Right renal cortex interstitium (tissue), 3 donors: ENCODE measurements around the gene HYAL2. TPM values are rescaled to one million over a fixed set of nuclear protein-coding genes. Genes with fewer than 3 reads are reported as not detected.
"Not testable (repeated sequence)": the region's sequence is repeated elsewhere in the genome, so short reads cannot be mapped to it uniquely, and the experiment has no call there.

ENCODE experiments used
- DNase-seq, 3 donors: peaks; one replicate each; pipeline ENCODE4 v3.0.0-alpha.2; 2013; ENCODE audit warnings: low read depth in 3 of 3, low spot score in 2 of 3
- polyA plus RNA-seq, 3 donors: library from polyadenylated mRNA; unstranded; fragments of 120-200 nt; gene quantifications; one replicate each; pipeline ENCODE4 v1.2.1, GENCODE V29; 2013; ENCODE audit not compliant: insufficient read length in 3 of 3

Gene HYAL2
- polyA plus RNA-seq, 3 donors = 62.7 to 74.3 (median 70.7) TPM

DNA sequence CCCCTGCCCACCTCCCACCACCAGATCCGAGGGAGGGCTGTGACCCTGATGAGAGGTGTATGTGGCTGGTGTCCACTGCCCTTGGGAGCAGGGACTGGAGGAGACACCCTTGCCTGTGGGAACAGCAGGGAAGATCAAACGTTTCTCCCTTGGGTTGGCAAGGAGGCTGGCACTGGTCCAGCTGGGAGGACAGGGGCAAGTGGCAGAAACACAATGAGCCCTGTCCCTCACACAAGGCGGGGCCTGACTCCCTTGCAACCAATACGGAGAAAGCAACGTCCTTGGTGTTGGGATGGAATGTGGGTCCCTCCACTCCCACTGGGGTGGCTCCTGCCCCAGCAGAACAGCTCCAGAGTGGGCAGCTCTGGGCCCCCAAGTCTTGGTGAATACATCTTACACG is 5.2 kb downstream of the HYAL2 start:
- no peak for DNase-seq

DNA sequence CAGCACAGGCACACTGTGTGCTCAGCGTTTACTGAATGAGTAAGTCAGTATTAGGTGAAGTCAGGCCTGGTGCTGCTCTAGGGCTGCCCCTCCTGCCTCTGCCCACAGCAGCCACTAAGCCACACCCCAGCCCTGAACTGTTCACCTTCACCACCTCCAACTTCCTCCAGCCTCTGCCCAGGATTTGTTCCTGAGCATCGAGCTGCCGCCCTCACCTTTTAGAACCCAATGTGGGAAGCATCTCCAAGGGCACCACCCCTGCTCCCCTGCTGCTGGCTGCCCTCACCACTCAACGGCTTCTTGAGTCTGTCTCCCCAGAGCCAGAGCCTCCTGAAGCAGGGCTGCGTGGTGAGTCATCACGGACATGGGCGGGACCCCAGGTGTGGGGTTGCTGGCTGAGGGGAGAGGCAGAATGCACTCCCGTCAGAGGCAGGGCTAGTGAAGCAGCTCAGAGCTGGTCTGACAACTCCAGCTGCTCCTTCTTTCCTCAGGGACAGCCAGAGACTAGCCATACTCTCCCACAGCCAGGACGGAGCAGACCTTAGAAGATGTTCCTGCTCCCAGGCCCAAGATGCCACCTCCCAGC is 5.8 kb downstream of the HYAL2 start:
- DNase-seq = no peak

DNA sequence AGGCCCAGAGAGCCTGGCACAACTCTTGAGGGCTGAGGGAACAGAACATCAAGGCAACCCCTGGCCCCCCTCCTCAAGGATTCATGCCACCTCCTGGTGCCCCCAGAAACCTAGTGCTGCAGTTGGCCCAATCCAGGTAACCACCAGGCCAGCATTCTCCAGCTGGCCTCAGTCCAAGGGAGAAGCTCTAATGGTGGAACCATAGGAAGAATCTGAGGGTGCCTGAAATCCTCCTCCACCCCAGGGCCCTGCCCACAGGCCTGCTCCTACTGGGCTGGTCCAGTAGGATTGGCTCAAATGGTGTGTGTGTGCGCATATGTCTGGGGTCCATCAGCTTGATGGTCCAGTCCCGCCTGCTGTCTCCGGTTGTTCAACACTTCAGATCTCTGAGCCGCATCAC is 7.7 kb downstream of the HYAL2 start:
- DNase-seq = no peak

DNA sequence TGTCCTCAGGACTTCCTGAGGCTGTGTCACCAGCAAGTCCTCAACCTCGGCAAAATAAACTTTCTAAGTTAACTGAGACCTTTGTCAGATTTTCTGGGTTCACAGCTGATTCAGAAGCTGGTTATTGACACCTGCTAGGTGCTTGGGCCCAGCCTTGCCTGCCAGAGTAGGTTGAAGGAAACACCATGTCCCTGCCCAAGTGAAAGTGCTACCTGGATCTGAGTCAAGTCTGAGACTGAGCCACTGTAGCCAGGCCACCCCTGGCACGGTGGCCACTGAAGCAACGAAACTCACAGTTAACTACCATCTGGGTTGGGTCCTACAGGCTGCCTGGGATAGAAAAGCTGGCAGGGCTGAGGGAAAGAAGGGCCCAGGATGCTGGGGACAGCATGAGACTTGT is 8.2 kb downstream of the HYAL2 start:
- no peak for DNase-seq

DNA sequence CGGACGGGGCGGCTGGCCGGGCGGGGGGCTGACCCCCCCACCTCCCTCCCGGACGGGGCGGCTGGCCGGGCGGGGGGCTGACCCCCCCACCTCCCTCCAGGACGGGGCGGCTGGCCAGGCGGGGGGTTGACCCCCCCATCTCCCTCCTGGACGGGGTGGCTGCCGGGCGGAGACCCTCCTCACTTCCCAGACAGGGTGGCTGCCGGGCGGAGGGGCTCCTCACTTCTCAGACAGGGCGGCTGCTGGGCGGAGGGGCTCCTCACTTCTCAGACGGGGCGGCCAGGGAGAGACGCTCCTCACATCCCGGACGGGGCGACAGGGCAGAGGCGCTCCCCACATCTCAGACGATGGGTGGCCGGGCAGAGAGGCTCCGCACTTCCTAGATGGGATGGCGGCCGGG is 10.5 kb downstream of the HYAL2 start:
- DNase-seq = not testable (repeated sequence)

DNA sequence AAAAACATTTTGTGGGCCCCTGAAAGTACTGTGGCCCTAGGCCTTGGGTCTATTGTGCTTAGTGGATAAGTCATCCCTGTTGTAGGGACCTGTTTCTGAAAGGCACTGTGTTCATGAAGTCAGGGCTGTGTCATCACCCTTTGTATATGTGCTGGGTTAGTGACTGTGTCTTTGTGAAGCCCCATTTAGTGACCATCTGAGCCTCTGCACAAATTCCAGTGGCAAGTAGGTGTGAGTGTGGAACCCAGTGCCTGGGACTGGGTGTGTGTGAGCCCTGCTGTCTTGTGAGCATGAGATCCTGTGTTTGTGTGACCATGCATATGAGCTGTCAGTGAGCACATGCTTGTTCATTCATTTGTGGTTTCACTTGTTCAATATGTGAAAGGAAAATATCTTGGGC is 17.9 kb downstream of the HYAL2 start:
- no peak for DNase-seq

DNA sequence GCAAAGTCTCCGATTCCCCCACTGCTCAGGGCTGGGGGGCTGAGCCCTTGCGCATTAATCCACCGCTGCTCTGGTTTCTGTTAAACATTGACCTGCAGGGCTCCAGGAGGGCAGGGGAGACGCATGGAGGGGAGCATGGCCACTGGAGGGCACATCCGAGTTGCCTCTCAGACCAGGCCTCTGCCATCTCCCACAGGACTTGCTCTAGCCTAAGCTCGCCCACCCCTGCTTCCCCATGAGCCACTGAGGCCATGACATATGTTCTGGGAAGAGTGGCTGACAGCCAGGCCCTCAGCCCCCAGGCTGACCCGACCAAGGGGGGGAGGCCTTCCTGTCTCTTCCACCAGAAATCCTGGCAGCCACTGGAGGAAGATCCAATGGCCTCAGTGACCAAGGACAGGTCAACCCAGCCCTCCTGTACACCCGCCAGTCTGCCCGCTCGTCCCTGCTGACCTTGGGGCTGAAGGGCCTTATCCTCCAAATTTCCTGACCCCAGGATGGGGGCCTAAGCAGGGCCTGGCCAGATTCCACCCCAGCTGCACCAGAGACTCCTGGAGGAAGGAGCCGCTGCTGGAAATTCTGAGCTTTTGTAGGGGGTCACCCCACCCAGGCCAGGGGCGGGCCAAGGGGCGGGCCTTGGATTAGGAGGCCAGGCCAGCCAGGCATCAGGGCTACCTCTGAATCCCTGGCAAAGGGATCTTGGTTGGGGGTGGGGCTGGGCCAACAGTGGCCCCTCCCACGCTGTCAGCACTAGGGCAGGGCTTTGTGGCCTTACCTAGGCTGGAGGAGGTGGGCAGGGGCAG is 19.3 kb downstream of the HYAL2 start, which contains the start of gene HYAL1:
Gene HYAL1, minus strand, starts transcription at position 562 of the 803 bp plus-strand sequence. CDS start 618 bp downstream, outside the sequence.
- DNase-seq = no peak

DNA sequence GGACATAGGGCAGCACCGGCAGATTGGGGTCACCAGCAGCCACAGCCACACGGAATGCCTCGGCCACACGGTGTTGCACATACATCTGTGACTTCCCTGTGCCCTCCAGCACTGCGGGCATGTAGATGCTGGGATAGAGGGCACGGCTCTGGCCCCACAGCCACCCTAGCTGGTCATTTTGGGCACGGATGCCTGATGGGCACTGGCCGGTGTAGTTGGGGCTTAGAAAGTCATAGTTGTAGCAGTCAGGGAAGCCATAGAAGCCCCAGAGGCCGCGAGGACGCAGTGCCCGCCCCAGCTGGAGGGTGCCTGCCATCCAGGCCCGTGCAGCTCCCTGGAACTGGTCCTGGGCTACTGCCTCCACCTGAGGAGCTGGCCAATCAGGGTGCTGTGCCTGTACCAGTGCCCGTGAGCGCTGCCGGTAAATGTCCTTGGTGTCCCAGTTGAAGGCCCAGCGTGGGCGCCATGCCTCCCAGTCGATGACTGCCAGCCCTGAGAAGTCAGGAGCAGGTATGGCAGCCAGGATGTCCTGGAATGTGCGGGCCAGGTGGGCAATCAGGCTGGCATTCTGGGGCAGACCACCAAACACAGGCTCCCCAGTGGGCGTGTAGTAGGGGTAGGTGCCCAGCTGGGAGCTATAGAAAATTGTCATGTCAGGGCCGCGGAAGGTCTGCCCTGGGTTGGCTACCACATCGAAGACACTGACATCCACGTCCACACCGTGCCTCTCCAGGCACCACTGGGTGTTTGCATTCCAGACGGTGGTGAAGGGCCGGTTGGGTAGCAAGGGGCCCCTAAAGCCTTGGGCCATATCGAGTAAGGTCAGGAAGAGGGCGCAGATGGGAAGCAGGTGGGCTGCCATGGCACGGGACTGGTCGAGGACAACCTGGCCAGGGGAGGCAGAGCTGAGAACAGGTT is 20.2 kb downstream of the HYAL2 start:
- DNase-seq = no peak

DNA sequence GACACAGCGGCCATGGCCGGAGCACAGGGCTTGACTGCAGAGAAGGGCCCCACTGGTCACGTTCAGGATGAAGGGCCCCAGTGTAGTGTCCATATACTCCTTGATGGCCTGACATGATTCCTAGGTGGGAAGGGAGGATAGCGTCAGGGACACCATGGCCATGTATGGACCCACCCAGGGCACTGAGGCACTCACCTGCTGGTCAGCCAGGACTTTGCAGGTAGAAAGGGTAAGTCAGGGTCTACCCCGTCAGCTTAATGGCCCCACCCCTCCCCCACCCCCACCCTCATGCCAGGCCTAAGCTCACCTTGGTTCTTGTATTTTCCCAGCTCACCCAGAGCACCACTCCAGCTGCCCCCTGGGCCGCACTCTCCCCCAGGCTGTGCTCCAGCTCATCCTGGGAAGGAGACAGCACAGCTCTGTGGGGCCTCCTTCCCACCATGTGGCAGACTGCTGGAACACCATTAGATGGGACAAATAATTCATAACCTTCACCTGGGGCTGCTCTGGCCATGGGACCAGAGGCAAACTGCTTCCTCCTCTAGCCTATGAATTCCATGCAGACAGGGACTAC is 21.8 kb downstream of the HYAL2 start:
- DNase-seq = no peak

DNA sequence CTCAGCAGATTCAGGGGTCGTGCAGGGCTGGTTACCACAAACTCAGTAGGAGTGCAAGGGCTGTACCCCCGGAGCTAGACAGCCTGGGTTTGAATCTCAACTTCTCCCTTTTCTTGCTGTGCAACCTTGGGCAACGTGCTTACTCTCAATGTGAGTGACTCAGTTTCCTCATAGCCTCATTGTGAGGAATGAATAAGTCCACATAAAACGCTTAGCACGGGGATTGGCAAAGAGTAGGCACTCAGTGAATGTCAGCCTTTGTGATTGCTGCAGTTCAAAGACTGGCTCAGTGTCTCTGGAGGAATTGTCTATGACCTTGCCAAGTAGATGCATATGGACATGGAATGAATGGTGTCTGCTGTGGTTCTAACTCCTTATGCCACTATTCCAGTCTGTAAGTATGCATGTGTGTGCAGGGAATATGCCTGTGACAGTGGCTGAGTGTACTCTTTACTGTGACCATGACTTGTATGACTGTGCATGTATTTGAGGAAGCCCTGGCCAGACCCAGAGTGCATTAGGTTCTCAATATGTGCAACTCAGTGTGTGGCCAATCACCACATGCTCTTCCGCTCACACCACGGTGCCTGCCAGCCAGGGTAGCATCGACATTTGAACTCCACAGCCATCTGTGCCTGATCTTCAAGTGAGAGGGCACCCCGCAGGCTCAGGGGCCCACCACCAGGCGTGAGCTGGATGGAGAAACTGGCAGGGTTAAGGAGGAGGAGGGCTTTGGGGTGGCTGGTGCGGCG is 22.4 kb downstream of the HYAL2 start:
- DNase-seq = no peak

DNA sequence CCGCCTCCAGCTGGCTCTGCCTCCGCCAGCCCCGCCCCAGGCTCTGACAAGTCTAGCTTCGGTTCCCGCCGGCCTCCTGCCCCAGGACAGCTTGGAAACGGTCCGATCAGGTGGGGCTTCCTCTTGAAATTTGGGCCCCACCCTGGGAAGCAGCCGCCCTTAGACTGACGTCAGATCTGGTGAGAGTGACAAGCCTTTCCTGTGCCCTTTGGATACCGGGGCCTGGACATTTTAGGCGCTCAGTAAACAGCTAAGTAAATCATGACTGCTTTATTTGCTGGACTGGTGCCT is 23.0 kb downstream of the HYAL2 start:
- DNase-seq = no peak

DNA sequence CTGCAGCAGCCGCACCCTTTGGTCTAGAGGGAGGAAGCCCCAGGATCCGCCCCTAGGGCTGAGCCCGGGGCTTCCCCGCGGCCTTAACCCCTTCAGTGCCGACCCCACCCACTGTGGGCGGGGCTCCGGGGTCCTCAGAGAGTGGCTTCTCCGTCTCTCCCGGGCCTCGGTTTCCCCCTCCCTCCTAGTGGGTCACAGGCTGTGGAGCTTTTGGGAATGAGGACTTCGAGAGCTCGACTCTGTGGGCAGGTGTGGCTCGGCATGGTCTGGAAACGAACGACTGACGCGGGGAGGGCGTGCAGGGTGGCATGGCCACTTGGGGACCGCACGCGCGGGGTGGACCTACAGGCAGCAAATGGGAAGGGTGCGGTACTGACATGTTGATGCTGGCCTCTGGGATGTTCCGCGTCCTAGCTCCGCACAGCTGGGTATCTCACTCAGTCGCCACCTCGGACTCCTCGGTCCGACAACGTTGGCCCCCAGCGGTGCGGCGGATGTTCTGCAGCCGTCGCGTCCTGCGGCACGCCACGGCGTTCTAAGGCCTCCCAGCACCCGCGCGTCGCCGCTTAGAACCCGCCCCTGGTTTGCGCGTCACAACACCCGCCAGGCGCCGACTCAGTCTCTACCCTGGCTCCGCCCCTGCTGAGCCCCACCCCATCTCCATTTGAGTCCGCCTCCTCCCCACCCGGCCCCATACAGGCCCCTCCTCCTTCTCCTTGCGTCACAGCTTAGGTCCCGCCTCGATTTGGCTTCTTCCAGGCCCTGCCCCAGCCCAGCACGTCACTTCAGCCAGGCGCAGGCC is 23.5 kb downstream of the HYAL2 start, which contains the start of the genes HYAL3 and NAA80:
Gene HYAL3, minus strand, starts transcription at position 570 of the 802 bp plus-strand sequence. CDS start 3,803 bp downstream, outside the sequence.
Gene NAA80, minus strand, starts transcription at position 570 of the 802 bp plus-strand sequence. CDS start 1,942 bp downstream, outside the sequence.
- DNase-seq = peak; percentile 98 to 99 (median 99)

DNA sequence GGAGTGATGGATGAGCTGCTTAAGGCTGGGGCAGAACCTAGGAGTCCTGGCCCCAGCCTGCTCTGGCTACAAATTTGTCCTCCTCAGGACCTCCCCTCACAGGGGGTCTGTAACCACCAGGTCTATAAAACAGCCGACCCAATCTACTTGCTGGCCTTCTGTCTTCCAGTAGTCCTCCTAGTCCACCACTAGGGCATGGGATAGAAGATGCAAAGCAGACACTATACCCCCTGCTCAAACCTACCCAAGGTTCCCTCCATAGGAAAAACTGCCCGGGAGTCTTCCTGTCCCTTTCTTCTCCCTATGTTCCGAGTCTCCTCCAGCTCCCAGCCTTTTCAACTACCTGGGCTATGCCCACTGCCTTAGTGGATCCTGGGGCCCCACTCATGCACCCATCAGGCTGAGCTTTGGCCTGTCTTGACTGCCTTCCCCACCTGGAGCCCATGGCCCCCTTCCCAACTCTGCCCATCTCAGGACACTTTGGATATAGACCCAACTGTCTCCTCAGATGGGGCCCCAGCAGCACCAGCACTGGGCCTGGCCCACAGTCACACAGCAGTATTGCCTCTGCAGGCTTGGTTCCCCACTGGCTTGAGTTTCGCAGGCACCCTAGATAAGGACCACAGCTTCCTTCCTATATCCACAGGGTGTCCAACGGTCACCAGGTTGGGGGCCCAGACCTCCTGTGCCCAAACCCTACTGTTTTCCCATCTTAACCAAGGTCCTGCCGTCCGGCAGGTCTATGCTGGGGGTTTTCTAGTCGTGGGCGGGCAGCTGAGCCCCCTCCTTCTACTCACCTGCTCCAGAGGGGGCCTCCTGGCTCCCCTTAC is 24.4 kb downstream of the HYAL2 start:
- DNase-seq = no peak

DNA sequence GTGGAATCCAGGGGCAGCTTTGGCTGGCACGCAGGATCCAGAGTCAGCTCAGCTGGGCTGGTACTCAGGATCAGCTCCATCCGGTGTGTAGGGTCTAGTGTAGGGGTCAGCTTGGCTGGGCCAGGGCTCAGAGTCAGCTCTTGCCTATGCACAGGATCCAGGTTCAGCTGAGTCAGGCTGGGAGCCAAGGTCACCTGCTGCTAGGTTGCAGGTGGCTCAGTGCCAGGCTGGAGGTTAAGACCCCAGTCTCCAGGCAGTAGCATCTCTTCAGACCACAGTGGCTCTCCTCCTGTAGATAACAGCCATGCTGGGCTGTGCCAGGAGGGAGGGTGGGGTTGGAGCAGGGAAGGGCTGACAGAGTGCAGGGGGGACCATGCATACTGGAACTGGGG is 25.2 kb downstream of the HYAL2 start:
- DNase-seq = no peak

DNA sequence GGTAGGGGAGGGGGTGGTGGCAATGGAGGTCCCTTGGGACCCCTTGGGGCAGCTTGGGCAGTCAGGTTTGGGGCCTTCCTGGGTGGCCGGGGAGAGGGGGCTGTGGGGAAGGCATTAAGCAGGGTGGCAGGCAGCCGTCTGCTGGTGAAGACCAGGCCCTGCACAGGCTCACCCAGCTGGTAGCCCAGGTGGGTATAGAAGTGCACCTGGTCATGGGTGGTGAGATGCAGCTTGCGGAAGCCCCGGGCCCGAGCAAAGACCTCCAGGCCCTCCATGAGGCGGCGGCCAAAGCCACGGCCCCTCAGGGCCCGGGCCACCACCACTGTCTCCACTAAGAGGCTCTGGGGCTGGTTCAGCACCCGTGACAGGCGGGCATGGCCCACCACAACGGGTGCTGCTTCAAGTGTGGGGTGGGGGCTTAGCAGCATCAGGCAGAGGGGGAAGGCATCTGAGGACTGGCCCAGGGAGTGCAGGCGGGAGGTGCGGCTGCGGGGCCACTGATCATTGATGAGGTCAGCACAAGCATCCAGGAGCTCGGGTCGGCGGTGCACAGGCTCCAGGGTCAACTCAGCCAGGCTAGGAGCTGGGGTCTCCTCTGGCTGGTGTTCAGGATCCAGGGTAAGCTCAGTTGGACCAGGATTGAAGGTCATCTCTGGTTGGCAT is 25.7 kb downstream of the HYAL2 start:
- DNase-seq = no peak

DNA sequence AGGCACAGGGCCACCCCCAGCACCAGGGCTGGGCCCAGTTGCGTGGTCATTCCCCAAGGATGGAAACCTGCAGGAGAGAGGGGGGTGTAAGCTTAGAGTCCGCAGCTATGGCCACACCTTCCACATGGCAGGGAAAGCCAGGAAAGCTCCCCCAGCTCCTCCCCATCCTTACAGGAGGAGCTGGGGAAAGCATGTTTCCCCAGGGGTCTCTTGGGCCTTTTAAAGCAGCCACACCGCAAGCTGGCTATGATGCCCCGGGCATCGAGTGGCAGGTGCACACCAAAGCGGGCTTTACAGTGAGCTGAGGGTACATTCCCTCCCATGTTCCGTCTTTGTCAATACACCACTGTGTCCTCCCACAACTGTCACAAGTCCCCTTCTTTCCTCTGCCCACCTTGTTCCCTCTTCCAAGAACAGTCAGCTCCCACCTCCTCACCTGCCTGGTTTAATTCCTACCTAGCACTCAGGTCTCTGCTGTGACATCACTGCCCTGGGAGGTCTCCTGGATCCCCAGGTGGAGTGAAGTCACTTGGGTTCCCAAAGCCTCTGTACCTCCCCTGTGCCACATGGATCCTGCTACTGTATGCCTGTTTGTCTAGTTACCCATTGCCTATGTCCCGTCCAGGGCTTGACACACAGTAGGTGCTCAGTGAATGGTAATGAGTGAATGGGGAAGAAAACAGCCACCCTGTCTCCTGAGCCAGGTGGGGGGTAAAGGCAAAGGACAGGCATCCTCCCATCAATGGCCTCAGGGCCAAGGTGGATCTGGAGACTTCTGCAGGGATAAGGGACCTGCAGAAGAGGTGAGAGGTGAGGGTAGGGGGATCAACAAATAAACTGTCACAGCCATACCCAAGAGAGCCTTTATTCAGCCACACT is 26.8 kb downstream of the HYAL2 start:
- no peak for DNase-seq
